Activated CD4-positive, alpha-beta T cell treated with anti-CD3 and anti-CD28 coated beads, Interleukin-2, Interleukin-4, amounts not matched to agents 100 ng/mL and 50 ng/mL, durations not matched to agents 16 hours and 8 hours (primary cell): ENCODE results near the gene RORC.
"Not testable (repeated sequence)": the region's sequence is repeated elsewhere in the genome, so short reads cannot be mapped to it uniquely, and the experiment has no call there.

Experiments used
- DNase-seq: peaks from one replicate; pipeline ENCODE4 v3.0.0-alpha.2; 2020; ENCODE audit warnings: low spot score

RORC gene

GRCh38 chr1:151774256-151774922, 57.2 kb downstream of the RORC start:
- DNase-seq, result no peak

GRCh38 chr1:151773702-151774101, 57.9 kb downstream of the RORC start:
- DNase-seq, result no peak

- DNase-seq, result not testable (repeated sequence)
Observed at GRCh38 chr1:151769270-151769669, 62.3 kb downstream of the RORC start.

GRCh38 chr1:151768351-151769066, 63.1 kb downstream of the RORC start:
- DNase-seq, result not testable (repeated sequence)

GRCh38 chr1:151763990-151764389, 67.6 kb downstream of the RORC start:
- DNase-seq, result no peak

- DNase-seq, result peak; percentile 91
Observed at GRCh38 chr1:151762941-151763921, 68.4 kb downstream of the RORC start, which contains the start of gene MRPL9. TSS of gene MRPL9 (minus strand) at chr1:151763496. CDS start at chr1:151763479, 17 bp downstream.

- DNase-seq, result no peak
Observed at GRCh38 chr1:151760597-151761385, 70.8 kb downstream of the RORC start.

- no peak for DNase-seq
Observed at GRCh38 chr1:151759241-151759640, 72.4 kb downstream of the RORC start.

GRCh38 chr1:151756291-151756690, 75.3 kb downstream of the RORC start:
- peak; percentile 33 for DNase-seq
